HG02610 (cell line): ENCODE results near the gene MORF4L2.

Experiments
- ATAC-seq: cut with Tn5 transposase; IDR thresholded peaks from one replicate; pipeline ENCODE4 v1.9.1; 2021; ENCODE audit warnings: mild to moderate bottlenecking, moderate library complexity; ENCODE audit not compliant: unreplicated experiment

Gene MORF4L2, protein sequence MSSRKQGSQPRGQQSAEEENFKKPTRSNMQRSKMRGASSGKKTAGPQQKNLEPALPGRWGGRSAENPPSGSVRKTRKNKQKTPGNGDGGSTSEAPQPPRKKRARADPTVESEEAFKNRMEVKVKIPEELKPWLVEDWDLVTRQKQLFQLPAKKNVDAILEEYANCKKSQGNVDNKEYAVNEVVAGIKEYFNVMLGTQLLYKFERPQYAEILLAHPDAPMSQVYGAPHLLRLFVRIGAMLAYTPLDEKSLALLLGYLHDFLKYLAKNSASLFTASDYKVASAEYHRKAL

DNA sequence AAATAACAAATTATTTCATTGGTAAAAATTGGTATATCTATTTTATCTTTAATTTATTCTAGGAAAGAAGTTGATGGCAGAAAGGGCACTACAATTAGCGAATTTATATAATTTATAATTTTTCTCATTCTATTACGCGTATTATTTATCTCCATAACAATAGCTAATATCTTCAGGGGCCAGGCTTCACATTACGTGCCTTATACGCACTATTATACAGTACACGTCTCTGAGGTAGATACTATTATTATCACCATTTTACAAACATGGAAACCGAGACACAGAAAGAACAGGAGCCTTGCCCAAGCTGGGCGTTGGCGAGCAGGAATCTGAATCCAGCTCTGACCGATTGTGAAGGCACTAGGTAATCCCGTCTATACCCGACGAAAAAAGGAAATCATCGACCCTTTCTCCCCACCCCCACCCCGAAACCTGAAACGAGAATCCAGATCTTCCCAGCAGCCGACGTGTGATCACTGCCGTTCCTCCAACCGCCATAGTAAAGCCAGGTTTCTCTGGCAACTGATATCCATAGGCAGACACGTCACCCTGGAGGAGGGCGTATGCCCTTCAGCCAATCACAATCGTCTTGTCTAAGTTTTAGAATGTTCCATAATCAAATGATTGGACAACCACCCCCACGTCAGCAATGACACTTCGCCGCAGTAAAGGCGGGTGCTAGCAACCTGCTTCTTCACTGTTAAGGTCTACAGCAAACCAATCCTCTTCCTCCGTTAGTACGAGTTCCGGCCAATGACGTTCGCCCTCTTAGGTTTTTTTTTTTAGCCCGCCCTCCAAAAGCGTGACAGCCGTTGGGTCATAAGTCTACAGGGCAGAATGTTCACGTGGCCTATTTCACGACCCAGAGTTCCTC is at the start of gene MORF4L2:
MORF4L2 (minus strand) TSS at position 501 of the 874 bp plus-strand sequence. CDS start 9,672 bp downstream, outside the sequence.
- peak; percentile 96 for ATAC-seq

DNA sequence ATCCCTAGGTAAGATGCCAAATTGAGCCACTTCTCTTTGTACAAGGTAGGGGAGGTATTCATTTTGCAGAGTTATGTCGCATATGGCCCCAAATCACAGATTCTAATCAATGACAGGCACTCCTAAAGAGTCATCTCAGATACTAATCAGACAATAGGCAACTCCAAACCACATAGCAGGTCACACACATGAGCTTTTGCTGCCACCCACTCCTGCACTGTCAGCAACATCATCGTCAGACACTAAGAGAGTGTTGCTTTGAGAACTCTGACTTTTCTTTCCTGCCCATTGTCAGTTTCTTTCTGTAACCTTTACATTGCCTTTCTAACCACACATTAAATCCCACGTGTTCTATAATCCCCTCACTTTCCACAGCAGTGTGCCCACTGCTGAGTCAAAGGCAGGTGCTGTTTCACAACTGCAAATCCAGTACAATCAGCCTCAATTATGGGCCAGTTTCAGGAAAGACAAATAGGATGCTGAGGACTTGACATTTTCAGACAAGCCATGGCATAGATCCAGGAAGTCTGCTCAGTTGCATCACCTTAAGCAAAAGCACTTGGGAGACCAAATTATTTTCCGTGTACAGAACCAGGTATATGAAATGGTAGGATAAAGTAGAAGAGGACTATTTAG is 47.7 kb upstream of the MORF4L2 start:
- ATAC-seq, result no peak

DNA sequence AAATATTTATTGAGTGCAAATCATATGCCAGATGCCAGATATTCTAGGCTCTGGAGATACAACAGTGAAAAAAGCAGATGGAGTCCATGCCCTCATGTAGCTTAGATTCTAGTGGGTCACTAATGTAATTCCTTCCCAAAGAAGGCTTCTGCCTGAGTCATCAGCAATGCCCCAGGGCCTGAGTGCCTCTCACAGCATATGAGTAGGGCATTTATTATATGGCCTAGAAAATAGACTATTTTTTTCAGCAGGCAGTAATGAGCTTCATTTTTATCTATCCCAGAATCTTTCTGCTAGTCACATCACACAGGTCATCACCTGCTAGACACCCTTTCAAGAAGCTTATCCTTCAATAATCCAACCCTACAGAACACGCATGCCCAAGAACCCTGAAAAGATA is 46.5 kb upstream of the MORF4L2 start:
- no peak for ATAC-seq

DNA sequence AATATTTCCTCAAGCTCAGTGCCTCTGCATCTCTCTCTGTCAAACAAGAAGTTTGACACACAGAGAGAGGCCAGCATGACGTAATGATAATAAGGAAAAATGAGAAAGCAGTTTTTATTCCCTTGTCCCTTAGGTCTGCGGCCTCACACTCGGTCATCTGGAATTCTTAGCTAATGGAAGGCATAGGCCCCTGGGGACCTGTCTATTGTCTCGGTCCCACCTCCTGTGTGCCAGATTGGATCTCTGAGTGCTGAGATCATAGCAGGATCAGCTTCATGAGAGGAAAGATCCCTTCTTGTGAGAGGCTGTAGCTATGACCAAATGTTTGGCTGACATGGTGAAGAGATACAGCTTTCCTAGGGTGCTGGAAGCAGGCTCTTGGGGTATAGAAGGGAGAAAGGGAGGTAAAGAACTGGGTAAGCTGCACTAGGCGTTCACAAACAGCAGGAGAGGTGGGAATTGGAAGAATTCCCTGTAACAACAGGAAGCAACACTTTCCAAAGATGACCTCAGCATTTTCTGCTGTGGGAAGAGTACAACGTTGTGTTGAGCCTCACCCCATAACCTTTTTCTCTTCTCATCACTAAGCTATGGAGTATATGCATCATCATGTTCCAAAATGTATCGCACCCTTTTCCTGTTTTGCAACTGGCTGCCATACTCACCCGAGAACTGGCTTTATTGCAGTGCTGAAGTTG is 44.4 kb upstream of the MORF4L2 start:
- no peak for ATAC-seq

DNA sequence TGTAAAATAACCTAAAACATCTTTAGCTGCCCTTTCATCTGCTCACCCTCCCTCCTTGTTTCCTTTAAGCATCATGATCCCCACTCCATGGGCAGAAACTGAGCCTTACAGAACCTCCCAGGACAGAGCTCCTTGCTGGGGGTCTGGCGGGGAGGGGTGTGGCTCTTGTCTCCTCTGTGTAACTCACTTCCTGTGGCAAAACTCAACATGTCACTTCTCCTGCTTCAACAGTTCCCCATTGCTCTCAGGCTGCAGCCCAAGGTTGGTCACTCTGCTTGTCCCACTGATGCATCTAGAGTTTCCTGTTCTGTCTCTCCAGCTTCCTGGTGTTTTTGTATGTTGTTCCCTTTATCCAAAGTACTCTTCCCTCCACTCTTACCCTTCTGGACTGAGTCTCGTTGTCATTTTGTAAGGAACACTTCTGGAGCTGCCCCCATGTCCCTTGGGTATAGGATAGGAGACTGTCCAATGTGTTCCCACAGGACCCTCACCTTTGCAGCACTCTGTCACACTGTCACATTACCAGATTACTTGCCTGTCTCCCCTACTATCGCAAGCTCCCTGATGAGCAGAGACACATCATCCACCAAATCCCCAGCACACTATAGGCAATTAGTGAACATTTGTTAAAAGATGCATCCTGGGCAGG is 43.8 kb upstream of the MORF4L2 start:
- no peak for ATAC-seq

DNA sequence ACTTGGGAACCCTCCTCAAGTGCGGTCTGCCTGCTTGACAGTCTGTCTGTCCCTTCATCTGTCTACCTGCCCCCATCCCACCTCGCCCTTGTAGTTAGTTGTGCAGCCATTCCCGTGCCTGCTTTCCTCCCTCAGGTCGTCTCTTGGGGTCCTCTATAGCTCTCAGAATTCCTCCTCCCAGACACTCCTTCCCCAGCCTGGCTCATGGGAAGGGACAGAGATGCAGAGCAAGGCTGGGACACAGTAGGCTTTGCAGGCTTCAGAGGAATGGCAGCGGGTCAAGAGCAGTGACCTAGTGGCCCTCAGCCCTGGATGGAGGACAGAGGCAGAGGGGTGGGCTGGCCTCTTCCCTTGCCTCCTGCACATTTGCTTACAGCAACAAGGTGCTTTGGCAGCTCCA is 42.5 kb upstream of the MORF4L2 start:
- no peak for ATAC-seq

DNA sequence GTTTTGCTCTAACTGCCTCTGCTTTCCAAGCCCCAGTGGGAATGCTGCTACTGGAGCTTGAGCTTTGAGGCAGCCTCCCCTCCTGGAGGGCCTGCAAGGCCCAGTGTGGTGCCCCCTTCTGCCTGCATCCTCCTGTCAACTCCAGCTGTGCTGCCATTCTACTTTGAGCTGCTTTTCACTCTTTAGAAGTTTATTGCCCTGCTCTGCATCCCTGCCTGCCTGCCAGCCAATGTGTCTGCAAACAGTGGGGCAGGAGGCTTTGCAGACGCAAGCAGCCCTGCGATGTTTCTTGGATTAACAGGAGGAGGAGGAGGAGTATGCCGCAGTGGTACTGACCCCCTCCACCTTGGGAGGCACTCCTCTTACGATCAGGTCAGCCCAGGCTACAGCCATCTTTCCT is 40.6 kb upstream of the MORF4L2 start:
- no peak for ATAC-seq

DNA sequence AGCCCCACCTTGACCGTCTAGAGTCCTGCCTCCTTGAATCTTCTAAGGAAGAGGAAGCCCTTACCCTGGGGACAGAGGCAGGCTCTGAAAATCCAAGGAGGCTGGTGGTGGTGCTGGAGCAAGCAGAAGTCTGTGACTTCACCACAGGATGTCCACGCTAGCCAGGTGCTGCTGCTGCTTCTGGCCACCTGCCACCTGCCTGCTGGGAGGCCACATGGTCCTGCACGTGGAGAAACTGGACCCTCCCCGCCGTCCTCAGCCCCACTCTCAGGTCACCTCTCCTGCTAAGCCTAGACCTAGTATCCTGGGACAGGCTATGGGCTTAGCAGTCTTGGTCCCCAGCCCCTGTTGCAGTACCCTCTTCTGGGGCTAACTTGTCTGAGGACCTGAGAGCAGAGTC is 40.0 kb upstream of the MORF4L2 start:
- no peak for ATAC-seq

DNA sequence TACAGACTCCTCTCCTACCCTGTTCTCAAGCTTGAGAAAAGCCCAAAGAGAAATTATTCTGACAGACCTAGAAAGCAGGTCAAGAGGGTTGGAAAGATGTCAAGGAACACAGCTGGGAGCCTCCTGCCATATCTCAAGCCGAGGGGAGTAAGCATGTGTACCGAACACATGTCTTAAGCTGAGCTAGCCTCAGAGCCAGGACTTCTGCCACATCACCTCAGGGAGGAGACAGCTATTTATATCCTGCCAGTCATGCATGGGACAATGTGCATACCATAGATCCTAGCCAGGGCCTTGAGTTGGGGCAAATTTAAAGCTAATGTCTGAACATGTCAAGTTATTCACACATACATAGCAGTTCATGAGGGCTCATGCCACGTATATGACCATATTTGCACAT is 36.0 kb upstream of the MORF4L2 start:
- no peak for ATAC-seq

DNA sequence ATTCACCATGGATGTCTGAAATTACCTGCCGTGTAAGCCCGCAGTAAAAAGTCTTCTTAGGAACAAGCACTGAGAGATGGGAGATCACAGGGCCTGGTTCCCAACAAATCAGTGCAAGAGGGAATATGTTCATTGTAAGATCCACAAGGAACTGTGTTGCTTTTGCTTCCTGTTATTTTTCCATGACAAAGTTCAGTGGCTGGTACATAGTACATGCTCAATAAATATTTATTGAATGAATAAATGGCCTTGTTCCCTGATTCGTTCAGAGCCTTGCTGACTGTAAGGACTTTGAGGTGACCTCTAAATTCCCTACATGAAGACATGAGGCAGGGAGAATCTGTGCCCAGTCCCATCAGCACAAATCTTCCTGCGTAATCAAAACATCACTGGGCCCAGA is 31.6 kb upstream of the MORF4L2 start:
- no peak for ATAC-seq

DNA sequence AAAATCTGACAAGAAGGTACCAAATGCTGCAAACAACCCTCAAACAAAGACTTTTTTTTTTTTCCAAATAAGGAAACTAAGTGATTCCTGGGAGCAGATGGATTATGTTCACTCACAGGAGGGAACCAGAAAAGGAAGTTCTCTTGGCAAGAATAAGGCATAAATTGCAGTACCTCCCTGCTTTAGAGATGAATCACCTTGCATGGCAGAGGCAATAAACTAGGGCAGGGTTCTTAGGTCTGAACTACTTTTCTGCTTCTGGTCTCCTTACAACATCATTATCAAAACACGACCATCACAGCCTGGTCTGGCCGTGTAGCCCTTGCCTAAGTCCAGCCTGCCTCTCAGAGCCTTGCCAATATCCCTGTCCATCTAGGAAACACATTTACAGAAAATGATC is 30.5 kb upstream of the MORF4L2 start:
- no peak for ATAC-seq

DNA sequence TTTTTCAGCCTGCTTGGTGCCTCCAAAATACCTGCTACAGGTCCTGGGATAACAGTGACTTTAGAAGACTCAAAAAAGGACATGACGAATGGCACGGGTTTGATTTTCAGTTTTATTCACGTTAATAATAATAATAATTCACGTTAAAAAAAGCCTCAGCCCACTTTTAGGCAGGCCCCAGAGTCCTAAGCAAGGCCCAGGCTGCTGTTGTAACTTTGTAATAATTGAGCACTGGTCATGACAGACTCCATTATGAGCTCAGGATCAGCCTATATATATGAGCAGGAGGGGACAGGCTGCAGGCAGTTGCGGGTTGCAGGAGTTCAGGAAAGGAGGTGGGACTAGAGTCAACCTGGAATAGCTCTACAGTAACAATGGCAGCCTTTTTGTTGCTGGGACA is 24.1 kb upstream of the MORF4L2 start, which contains the start of gene TMEM31:
TMEM31 (plus strand) TSS at position 301 of the 400 bp plus-strand sequence. CDS start 1,350 bp downstream, outside the sequence.
- no peak for ATAC-seq

DNA sequence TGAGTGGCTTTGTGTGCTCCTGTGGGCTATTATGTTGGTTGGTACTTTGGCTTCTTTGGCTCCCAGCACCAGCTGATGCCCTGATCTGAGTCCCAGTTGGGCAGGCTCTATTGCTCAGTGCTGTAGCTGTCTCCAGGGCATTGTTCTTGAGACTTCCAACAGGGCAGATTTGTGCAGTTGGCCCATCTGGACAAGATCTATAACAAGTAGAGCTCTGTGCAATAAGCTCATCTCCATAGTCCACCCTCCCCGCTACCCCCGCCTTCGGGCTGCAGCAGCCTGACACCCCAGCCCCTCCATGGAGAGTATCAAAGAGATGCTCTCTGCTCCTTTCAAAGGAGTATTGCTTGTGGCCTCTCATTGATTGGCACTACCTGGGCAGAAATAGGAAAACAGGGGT is 18.4 kb upstream of the MORF4L2 start:
- ATAC-seq, result no peak

DNA sequence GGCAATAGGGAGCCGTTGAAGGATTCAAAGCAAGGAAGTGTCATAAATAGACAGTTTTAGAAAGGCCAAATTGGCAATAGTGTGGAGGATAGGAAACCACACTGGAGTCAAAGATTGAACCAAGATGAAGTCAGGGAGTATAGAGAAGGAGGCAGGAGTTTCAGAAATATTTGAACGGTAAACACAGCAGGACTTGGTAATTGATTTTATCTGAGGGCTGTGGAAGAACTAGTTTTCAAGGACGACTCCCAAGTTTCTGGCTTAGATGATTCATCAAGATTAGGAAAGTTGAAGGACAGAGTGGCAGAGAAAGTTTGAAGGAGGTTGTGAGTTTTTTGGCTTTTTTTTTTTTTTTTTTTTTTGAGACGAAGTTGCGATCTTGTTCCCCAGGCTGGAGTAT is 12.7 kb upstream of the MORF4L2 start:
- no peak for ATAC-seq

DNA sequence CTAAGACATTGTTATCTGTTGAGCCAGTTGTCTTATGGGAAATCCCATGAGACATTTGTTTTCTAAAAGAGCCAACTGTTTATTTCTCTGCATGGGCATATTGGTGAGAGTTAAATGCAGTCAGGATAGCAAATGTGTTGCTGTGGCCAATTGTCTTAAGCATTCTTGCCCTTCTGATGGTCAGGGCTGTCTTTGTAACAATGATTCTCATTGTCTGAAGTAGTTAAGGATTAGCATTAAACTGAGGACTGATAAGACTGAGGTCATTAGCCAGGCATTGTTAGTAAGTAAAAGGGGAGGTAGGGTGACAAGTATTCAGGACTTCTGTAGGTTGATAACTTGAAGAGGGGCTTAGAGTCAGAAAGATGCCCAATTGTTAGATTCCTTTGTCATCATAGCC is 11.2 kb upstream of the MORF4L2 start:
- ATAC-seq, result no peak

DNA sequence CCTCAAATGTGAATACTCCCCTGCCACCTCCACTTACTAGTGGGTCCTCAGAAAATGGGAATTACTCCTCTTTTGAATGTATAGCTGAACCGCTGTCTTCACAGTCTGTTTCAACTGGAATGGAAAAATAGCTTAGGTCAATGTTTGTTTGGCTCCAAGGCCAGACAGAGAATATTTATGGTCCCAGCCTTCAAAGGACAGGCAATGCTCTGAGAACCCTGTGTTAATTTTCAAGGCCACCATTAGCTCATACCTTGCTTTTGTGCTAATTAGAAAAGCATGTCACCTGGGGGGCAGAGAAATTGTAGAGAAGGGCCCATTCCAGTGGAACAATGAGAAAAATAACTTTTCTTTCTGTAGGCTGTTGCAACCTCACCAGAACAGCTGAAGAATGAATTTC is 4.6 kb upstream of the MORF4L2 start:
- no peak for ATAC-seq

DNA sequence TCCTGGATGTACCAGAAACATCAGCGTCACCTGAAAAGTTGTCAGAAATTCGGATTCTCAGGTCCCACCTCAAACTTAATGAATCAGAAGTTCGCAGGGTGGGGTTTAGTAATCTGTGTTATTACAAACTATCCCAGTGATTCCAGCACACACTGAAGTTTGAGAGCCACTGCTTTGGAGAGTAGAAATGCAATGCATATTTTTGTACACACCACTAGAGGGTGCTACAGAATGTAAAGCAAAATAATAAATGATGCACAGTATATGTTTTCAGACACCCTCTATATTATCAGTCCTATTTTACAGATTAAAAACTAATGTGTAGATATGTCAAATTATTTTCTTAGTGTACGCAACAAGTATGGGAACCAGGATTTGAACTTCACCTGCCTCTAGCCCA is 2.4 kb upstream of the MORF4L2 start:
- no peak for ATAC-seq

DNA sequence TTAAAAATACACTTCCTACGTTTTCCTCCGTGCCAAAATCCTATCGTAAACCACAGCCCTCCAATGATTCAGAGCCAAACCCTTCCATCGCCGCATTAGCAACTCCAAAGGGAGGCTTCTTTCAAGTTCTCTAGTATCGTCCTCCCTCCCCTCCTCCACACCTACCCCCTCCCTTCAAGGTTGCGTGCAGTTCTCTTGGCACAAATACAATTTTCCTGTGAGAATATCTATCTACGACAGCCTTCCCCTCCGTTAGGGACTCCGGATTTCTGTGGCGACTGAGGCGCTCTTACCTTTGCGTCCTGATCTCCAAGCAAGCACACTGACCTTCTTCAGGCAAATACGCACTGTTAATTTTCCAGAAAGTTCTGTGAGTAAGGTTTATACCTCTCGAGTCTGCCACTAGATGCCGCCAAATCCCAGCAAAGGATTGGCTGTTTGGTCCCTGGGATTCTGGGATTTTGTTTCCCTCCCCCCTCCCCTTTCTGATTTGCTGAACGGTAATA is 1.2 kb upstream of the MORF4L2 start:
- ATAC-seq, result no peak

DNA sequence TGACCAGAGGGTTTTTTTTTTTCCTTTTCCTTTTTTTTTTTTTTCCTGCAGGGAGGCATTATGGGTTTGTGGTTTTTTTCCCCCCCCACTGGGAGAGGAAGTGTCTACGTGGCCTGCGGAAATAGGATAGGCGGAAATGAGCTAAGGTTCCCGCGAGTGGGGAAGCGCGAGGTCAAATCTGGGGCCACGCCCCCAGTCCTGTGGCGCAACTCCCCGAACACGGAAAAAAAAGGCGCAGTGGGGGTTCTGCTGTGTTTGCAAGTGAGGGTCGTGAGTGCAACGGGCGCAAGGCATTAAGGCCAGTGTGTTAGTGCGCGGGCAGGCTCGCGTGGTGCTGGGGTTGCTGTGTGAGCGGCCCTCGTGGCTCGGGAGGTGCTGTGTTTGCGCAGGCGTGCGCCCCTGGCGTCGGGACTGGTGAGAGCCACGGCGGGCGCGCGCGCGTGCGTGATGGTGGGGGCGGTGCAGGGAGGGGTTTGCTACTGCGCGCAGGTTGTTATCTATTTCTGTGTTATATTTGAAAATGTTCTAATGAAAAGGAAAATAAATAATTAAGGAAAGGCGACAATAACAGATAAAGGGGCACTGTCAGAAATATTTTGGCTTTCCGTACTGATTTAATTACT is 685 bp upstream of the MORF4L2 start:
- peak; percentile 56 for ATAC-seq

DNA sequence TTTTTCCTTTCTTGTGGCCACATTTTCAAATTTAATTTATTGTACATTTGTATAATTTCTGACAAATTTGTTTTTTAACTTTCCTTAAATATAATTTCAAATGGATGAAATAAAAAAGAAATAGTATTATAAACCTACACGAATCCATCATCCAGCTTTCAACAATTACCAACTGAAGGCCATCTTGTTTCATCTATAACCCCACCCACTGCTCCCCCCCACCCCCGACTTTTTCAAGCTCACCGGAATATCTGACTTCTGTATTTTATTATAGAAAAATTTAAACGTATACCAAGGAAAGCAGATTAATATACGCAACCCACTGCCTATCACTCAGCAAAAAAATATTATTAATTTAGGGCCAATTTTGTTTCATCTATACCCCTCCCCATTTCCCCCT is 1.1 kb downstream of the MORF4L2 start:
- no peak for ATAC-seq
